HEK293 (cell line): ENCODE results near the gene OR11A1.

Experiments
- CTCF ChIA-PET: fragments of 350-600 bp; formaldehyde crosslinking; extraction: SDS; loops from one replicate; lab custom pipeline; 2021; ENCODE audit warnings: antibody characterized with exemption; lab: Yijun Ruan, JAX
- POLR2A ChIA-PET: fragments of 300-600 bp; formaldehyde crosslinking; extraction: SDS; loops from one replicate; lab custom pipeline; 2020; ENCODE audit warnings: antibody characterized with exemption, inconsistent platforms; lab: Yijun Ruan, JAX
- H3K27ac ChIP-seq: fragments of 200-500 bp; sonication (Bioruptor generic); 2 replicates; pipeline ENCODE4 v1.5.1; 2014; ENCODE audit warnings: low read depth, low read length, control low read depth, inconsistent platforms; ENCODE audit errors: extremely low read depth
- H3K36me3 ChIP-seq, 2 experiments: fragments of 200-500 bp in 1 of 2; sonication (Bioruptor generic) in 1 of 2; 1 replicate in 1 of 2; 2 replicates in 1 of 2; pipeline ENCODE4 v1.5.1; 2014 to 2017; ENCODE audit warnings: inconsistent platforms in 2 of 2, low read length in 2 of 2; ENCODE audit not compliant: control insufficient read depth in 2 of 2, insufficient read depth in 1 of 2
- H3K4me1 ChIP-seq: fragments of 200-500 bp; sonication (Bioruptor generic); 2 replicates; pipeline ENCODE4 v1.5.1; 2014; ENCODE audit warnings: mild to moderate bottlenecking, low read length, inconsistent platforms; ENCODE audit not compliant: control insufficient read depth, insufficient read depth
- H3K4me3 ChIP-seq: 2 replicates; pipeline ENCODE4 v1.5.1; 2011; ENCODE audit warnings: low read depth, mild to moderate bottlenecking, control low read depth, low read length, moderate library complexity
- H3K9me3 ChIP-seq: fragments of 200-500 bp; sonication (Bioruptor generic); 2 replicates; pipeline ENCODE4 v1.5.1; 2014; ENCODE audit warnings: low read depth, low read length, inconsistent platforms; ENCODE audit not compliant: control insufficient read depth, insufficient read depth
- HIC1 ChIP-seq: fragments of 450-650 bp; formaldehyde crosslinking; IDR thresholded peaks from 2 replicates; pipeline ENCODE4 v1.5.1; 2016; ENCODE audit warnings: missing biosample characterization, missing genetic modification characterization
- KLF7 ChIP-seq: fragments of 450-650 bp; formaldehyde crosslinking; IDR thresholded peaks from 2 replicates; pipeline ENCODE4 v1.5.1; 2016; ENCODE audit warnings: missing biosample characterization, missing genetic modification characterization, borderline replicate concordance
- TRIM28 ChIP-seq: IDR thresholded peaks from 2 replicates; pipeline ENCODE4 v1.6.1; 2011; ENCODE audit warnings: low read length, control low read depth, borderline replicate concordance
- ZBTB11 ChIP-seq: fragments of 450-650 bp; formaldehyde crosslinking; conservative IDR thresholded peaks from 2 replicates; pipeline ENCODE4 v1.5.1; 2016; ENCODE audit warnings: low read depth, missing biosample characterization, missing genetic modification characterization
- ZBTB20 ChIP-seq: fragments of 450-650 bp; formaldehyde crosslinking; IDR thresholded peaks from 2 replicates; pipeline ENCODE4 v1.5.1; 2016; ENCODE audit warnings: missing biosample characterization, missing genetic modification characterization
- ZBTB8A ChIP-seq: fragments of 450-650 bp; formaldehyde crosslinking; IDR thresholded peaks from 2 replicates; pipeline ENCODE4 v1.5.1; 2016; ENCODE audit warnings: missing biosample characterization, missing genetic modification characterization
- ZNF132 ChIP-seq: fragments of 450-650 bp; formaldehyde crosslinking; IDR thresholded peaks from 2 replicates; pipeline ENCODE4 v1.5.1; 2017; ENCODE audit warnings: missing biosample characterization, missing genetic modification characterization, borderline replicate concordance
- ZNF169 ChIP-seq: fragments of 450-650 bp; formaldehyde crosslinking; IDR thresholded peaks from 2 replicates; pipeline ENCODE4 v1.5.1; 2016; ENCODE audit warnings: missing biosample characterization, missing genetic modification characterization
- ZNF19 ChIP-seq: fragments of 450-650 bp; formaldehyde crosslinking; IDR thresholded peaks from 2 replicates; pipeline ENCODE4; 2016; ENCODE audit warnings: missing biosample characterization, missing genetic modification characterization, low read depth
- ZNF335 ChIP-seq: fragments of 450-650 bp; formaldehyde crosslinking; conservative IDR thresholded peaks from 2 replicates; pipeline ENCODE4 v1.5.1; 2016; ENCODE audit warnings: missing biosample characterization, missing genetic modification characterization
- ZNF341 ChIP-seq: fragments of 450-650 bp; formaldehyde crosslinking; IDR thresholded peaks from 2 replicates; pipeline ENCODE4; 2016; ENCODE audit warnings: low read depth, missing biosample characterization, missing genetic modification characterization
- ZNF404 ChIP-seq: fragments of 450-650 bp; formaldehyde crosslinking; IDR thresholded peaks from 2 replicates; pipeline ENCODE4 v1.5.1; 2017; ENCODE audit warnings: missing biosample characterization, missing genetic modification characterization
- ZNF426 ChIP-seq: fragments of 450-650 bp; formaldehyde crosslinking; IDR thresholded peaks from 2 replicates; pipeline ENCODE4 v1.5.1; 2017; ENCODE audit warnings: missing biosample characterization, missing genetic modification characterization, mild to moderate bottlenecking, inconsistent platforms, moderate library complexity
- ZNF544 ChIP-seq: fragments of 450-650 bp; formaldehyde crosslinking; IDR thresholded peaks from 2 replicates; pipeline ENCODE4 v1.5.0; 2017; ENCODE audit warnings: missing biosample characterization, missing genetic modification characterization
- ZNF548 ChIP-seq: fragments of 450-650 bp; formaldehyde crosslinking; IDR thresholded peaks from 2 replicates; pipeline ENCODE4 v1.5.1; 2016; ENCODE audit warnings: missing biosample characterization, missing genetic modification characterization
- ZNF580 ChIP-seq: fragments of 450-650 bp; formaldehyde crosslinking; IDR thresholded peaks from 2 replicates; pipeline ENCODE4 v1.5.1; 2016; ENCODE audit warnings: missing biosample characterization, missing genetic modification characterization
- ZNF600 ChIP-seq: fragments of 450-650 bp; formaldehyde crosslinking; IDR thresholded peaks from 2 replicates; pipeline ENCODE4 v1.5.1; 2016; ENCODE audit warnings: missing biosample characterization, missing genetic modification characterization
- ZNF629 ChIP-seq: fragments of 450-650 bp; formaldehyde crosslinking; IDR thresholded peaks from 2 replicates; pipeline ENCODE4 v1.5.1; 2017; ENCODE audit warnings: missing biosample characterization, missing genetic modification characterization
- ZNF692 ChIP-seq: fragments of 450-650 bp; formaldehyde crosslinking; IDR thresholded peaks from 2 replicates; pipeline ENCODE4 v1.5.1; 2016; ENCODE audit warnings: missing biosample characterization, missing genetic modification characterization
- ZNF707 ChIP-seq: fragments of 450-650 bp; formaldehyde crosslinking; IDR thresholded peaks from 2 replicates; pipeline ENCODE4 v1.5.1; 2016; ENCODE audit warnings: missing biosample characterization, missing genetic modification characterization
- ZNF747 ChIP-seq: fragments of 450-650 bp; formaldehyde crosslinking; IDR thresholded peaks from 2 replicates; pipeline ENCODE4 v1.5.1; 2016; ENCODE audit warnings: missing biosample characterization, missing genetic modification characterization
- ZNF768 ChIP-seq: fragments of 450-650 bp; formaldehyde crosslinking; IDR thresholded peaks from 2 replicates; pipeline ENCODE4 v1.5.1; 2018; ENCODE audit warnings: missing biosample characterization, mild to moderate bottlenecking, missing genetic modification characterization

The OR11A1 gene

GRCh38 chr6:29493261-29493660 lies 36.4 kb upstream of the OR11A1 start:
- CTCF ChIA-PET, result interaction anchor here (0.6 to 1.5 kb wide), 4 partner anchors 18 to 291 kb away, joined by 3 read pairs; no protein-coding TSS in a partner anchor

GRCh38 chr6:29491574-29491973 lies 34.7 kb upstream of the OR11A1 start:
- no peak overlapping the region for H3K4me3 ChIP-seq
- TF ChIP-seq TRIM28 (no peak), HIC1 (tag by site-specific recombination) (no peak), ZNF548 (tag by site-specific recombination) (no peak), ZNF580 (tag by site-specific recombination) (no peak), ZNF19 (tag by site-specific recombination) (no peak), ZNF132 (tag by site-specific recombination) (no peak), ZNF169 (tag by site-specific recombination) (no peak), ZNF404 (no peak), ZNF707 (tag by site-specific recombination) (no peak), ZNF544 (tag by site-specific recombination) (no peak), ZNF692 (tag by site-specific recombination) (no peak)
- POLR2A ChIA-PET, result no interaction called here
- H3K9me3 ChIP-seq, result no peaks in the 10 kb centered on the region
- H3K36me3 ChIP-seq, result no peaks in the 10 kb centered on the region
- CTCF ChIA-PET, result no interaction called here
- no peak overlapping the region for H3K27ac ChIP-seq
- H3K4me1 ChIP-seq, result no peaks in the 10 kb centered on the region

More at GRCh38 chr6:29493261-29493660, 36.4 kb upstream of the OR11A1 start:
- no peak overlapping the region for H3K4me3 ChIP-seq
- H3K9me3 ChIP-seq, result no peaks in the 10 kb centered on the region
- H3K36me3 ChIP-seq, result no peaks in the 10 kb centered on the region
- H3K4me1 ChIP-seq, result no peaks in the 10 kb centered on the region
- POLR2A ChIA-PET, result no interaction called here
- H3K27ac ChIP-seq, result no peak overlapping the region
- TF ChIP-seq KLF7 (tag by site-specific recombination) (no peak), ZBTB11 (tag by site-specific recombination) (no peak), ZNF600 (tag by site-specific recombination) (no peak), ZNF404 (no peak), ZNF341 (tag by site-specific recombination) (no peak), ZNF768 (tag by site-specific recombination) (no peak), ZNF426 (no peak), ZNF629 (tag by site-specific recombination) (no peak), ZNF335 (no peak), ZBTB8A (tag by site-specific recombination) (no peak), ZNF747 (no peak), ZBTB20 (tag by site-specific recombination) (no peak)
